LNCAP (cell line): ENCODE measurements around the gene HGF.

Source experiments
- CTCF ChIP-seq: fragments of 450-650 bp; IDR thresholded peaks from 2 replicates; pipeline ENCODE4 v1.5.1; 2017; ENCODE audit warnings: mild to moderate bottlenecking

Gene HGF

GRCh38 chr7:81684514-81685269, 85.2 kb downstream of the HGF start:
- TF ChIP-seq CTCF = no peak

DNA sequence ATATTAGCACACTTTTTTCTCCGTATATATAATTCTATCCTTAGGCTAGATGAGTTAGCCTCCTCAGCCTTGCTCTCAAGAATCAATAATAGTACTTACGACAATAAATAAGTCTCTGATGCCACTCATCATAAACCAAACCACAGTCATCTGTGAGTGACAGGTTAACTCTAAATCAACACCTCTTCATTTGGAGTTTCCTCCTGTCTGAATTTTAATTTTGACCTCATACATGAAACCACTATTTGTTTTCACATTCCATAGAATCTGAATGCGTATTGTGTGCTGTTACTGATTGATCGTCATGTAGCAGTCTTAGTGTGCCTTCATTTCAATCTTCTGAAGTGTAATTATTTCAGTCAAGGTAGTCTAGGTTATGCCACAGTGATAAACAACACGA, 85.8 kb downstream of the HGF start:
- no peak for TF ChIP-seq CTCF

GRCh38 chr7:81682873-81683272, 87.0 kb downstream of the HGF start:
- TF ChIP-seq CTCF = no peak

DNA sequence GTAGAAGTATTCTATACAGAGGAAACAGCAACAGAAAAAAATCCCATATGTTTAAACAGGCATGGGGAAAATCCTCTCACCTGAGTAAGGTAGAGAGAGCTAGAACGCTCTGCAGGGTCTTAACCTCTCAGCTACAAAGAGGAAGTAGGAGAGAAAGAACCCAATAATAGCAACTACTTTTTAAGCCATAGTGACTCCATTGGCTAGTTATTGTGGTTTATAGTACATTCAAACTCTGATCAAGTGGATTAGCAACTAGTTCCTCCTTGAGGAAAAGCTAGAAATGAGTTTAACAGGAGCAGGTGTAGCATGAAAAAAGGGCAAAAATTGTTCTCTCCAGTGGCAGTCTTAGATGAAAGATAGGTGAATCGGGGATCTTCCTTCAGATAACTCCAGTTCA, 89.7 kb downstream of the HGF start:
- TF ChIP-seq CTCF = no peak

DNA sequence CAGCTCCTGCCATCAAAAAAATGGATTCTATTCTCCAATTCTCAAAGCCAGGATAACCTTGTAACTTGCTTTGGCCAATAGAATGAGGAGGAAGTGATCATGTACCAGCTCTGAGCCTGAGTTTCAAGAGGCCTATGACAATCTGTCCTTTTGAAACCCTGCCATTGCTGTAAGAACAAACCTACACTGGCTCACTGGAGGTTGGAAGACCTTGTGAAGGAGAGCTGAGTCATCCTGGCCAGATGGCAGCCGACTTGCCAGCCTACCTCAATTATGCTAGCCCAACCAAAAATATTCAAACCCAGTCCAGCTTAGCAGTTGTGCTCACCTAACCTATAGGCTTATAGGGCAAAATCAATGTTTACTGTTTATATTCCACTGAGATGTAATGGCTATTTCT, 93.0 kb downstream of the HGF start:
- no peak for TF ChIP-seq CTCF

- TF ChIP-seq CTCF = no peak
Measured at GRCh38 chr7:81676105-81676811, 93.6 kb downstream of the HGF start.

- TF ChIP-seq CTCF = no peak
Measured at GRCh38 chr7:81674431-81674830, 95.4 kb downstream of the HGF start.
